OCI-LY3 (cell line): ENCODE measurements around the gene SAMD4A.

ENCODE experiments used
- CTCF ChIP-seq: fragments of 200-600, 300-600 bp; sonication (generic); IDR thresholded peaks from 2 replicates; pipeline ENCODE4 v1.5.1; 2014; ENCODE audit warnings: antibody characterized with exemption, low read length, low read depth
- EZH2phosphoT487 ChIP-seq: fragments of 200-600 bp; shearing (Covaris generic); IDR thresholded peaks from 2 replicates; pipeline ENCODE4 v1.6.1; 2018; ENCODE audit warnings: antibody characterized with exemption, mixed run types, low read depth

GRCh38 chr14:54532111-54533012 lies 34.6 kb upstream of the SAMD4A start:
- TF ChIP-seq CTCF (no peak), EZH2phosphoT487 (no peak)
